HepG2 (cell line): ENCODE results near the gene EFCAB8. TPM values are rescaled to one million over a fixed set of nuclear protein-coding genes. Genes with fewer than 3 reads are reported as not detected.

Source experiments
- CREB1 ChIP-seq, 2 experiments: fragments of 450-650 bp in 1 of 2; IDR thresholded peaks; 2 replicates each; pipeline ENCODE4 v1.6.1; 2016 to 2017; ENCODE audit warnings: control low read depth in 1 of 2, mild to moderate bottlenecking in 1 of 2, missing compliant biosample characterization in 1 of 2, missing genetic modification characterization in 1 of 2
- FOXM1 ChIP-seq: sonication (generic); formaldehyde crosslinking; IDR thresholded peaks from 2 replicates; pipeline ENCODE4 v1.5.0; 2020; ENCODE audit warnings: missing genetic modification reagents
- FOXP1 ChIP-seq, 2 experiments: fragments of 450-650 bp in 1 of 2; IDR thresholded peaks; 2 replicates each; pipeline ENCODE4 v1.6.1; 2017 to 2018; ENCODE audit warnings: antibody characterized with exemption in 1 of 2
- HDAC2 ChIP-seq: sonication (generic); formaldehyde crosslinking; IDR thresholded peaks from 2 replicates; pipeline ENCODE4 v1.4.0; 2020; ENCODE audit warnings: missing genetic modification reagents
- HNRNPUL1 ChIP-seq: fragments of 200-400 bp; formaldehyde crosslinking; IDR thresholded peaks from 2 replicates; pipeline ENCODE4 v1.6.1; 2017; ENCODE audit warnings: low read depth, mild to moderate bottlenecking, low read length, moderate library complexity
- JUNB ChIP-seq: sonication (generic); formaldehyde crosslinking; IDR thresholded peaks from 2 replicates; pipeline ENCODE4 v1.8.0; 2022; ENCODE audit warnings: missing genetic modification reagents, mild to moderate bottlenecking, borderline replicate concordance
- MIXL1 ChIP-seq: IDR thresholded peaks from 2 replicates; pipeline ENCODE4 v1.6.1; 2016
- NFYC ChIP-seq: IDR thresholded peaks from 2 replicates; pipeline ENCODE4 v1.6.1; 2016; ENCODE audit warnings: missing genetic modification reagents, missing compliant biosample characterization
- RCOR2 ChIP-seq: IDR thresholded peaks from 2 replicates; pipeline ENCODE4 v1.6.1; 2016; ENCODE audit warnings: missing biosample characterization, missing genetic modification reagents
- RNF2 ChIP-seq: fragments of 450-650 bp; conservative IDR thresholded peaks from 2 replicates; pipeline ENCODE4 v1.6.1; 2016; ENCODE audit warnings: low read depth
- TAF1 ChIP-seq: sonication (generic); formaldehyde crosslinking; IDR thresholded peaks from 2 replicates; pipeline ENCODE4 v1.4.0; 2020; ENCODE audit warnings: missing genetic modification reagents
- ZFP36L2 ChIP-seq: sonication (generic); formaldehyde crosslinking; IDR thresholded peaks from 2 replicates; pipeline ENCODE4 v1.4.0; 2020; ENCODE audit warnings: missing genetic modification reagents
- ZFP90 ChIP-seq: sonication (generic); formaldehyde crosslinking; IDR thresholded peaks from 2 replicates; pipeline ENCODE4 v1.8.0; 2022; ENCODE audit warnings: missing genetic modification reagents, mild to moderate bottlenecking, inconsistent platforms, borderline replicate concordance
- ZFY ChIP-seq: sonication (generic); formaldehyde crosslinking; IDR thresholded peaks from 2 replicates; pipeline ENCODE4 v1.4.0; 2020; ENCODE audit warnings: missing genetic modification reagents
- ZNF879 ChIP-seq: sonication (generic); formaldehyde crosslinking; IDR thresholded peaks from 2 replicates; pipeline ENCODE4 v1.8.1; 2023; ENCODE audit warnings: missing genetic modification reagents
- ZSCAN21 ChIP-seq: sonication (generic); formaldehyde crosslinking; IDR thresholded peaks from 2 replicates; pipeline ENCODE4 v1.8.0; 2022; ENCODE audit warnings: mild to moderate bottlenecking, missing genetic modification reagents, moderate library complexity, borderline replicate concordance
- polyA plus RNA-seq, 8 experiments: library from polyadenylated mRNA; depleted of rRNA in 3 of 8; stranded (reverse) in 7 of 8; unstranded in 1 of 8; fragments of >200 nt; fragmentation: Illumina TruSeq in 4 of 8; extraction: Trizol in 4 of 8; gene quantifications; 2 replicates each; pipeline versions ENCODE4 v1.2.1 to v1.2.3, GENCODE V29; 2011 to 2016; ENCODE audit warnings: low read depth in 4 of 8, missing spikeins in 1 of 8, mixed read lengths in 1 of 8; ENCODE audit not compliant: insufficient read depth in 1 of 8
- total RNA-seq, 5 experiments: library from RNA; depleted of rRNA; stranded (reverse); fragments of >200 nt; fragmentation: Illumina TruSeq; extraction: Trizol; gene quantifications; 2 replicates each; pipeline ENCODE4 v1.2.3, GENCODE V29; 2016; ENCODE audit warnings: low read depth in 1 of 5
- TF ChIP-seq, protein P1 (sequence below): sonication (generic); formaldehyde crosslinking; IDR thresholded peaks from 2 replicates; pipeline ENCODE4 v1.4.0; 2020; ENCODE audit warnings: missing genetic modification reagents, borderline replicate concordance
- TF ChIP-seq, protein P2 (sequence below): sonication (generic); formaldehyde crosslinking; conservative IDR thresholded peaks from 2 replicates; pipeline ENCODE4 v1.4.0; 2020; ENCODE audit warnings: missing genetic modification reagents
- TF ChIP-seq, protein P3 (sequence below): sonication (generic); formaldehyde crosslinking; IDR thresholded peaks from 2 replicates; pipeline ENCODE4 v1.8.1; 2023; ENCODE audit warnings: mild to moderate bottlenecking, missing genetic modification reagents
- TF ChIP-seq, protein P4 (sequence below): sonication (generic); formaldehyde crosslinking; IDR thresholded peaks from 2 replicates; pipeline ENCODE4 v1.4.0; 2020; ENCODE audit warnings: mild to moderate bottlenecking, low read depth, missing genetic modification reagents
- TF ChIP-seq, protein P5 (sequence below): IDR thresholded peaks from 2 replicates; pipeline ENCODE4 v1.6.1; 2016; ENCODE audit warnings: missing genetic modification reagents, missing compliant biosample characterization

EFCAB8 gene
- total and polyA plus RNA-seq, 2 of the 13 experiments (the other 11 are each of a cell fraction or from before 2014, with no cell fraction given) = 0.15 to 0.22 TPM

DNA sequence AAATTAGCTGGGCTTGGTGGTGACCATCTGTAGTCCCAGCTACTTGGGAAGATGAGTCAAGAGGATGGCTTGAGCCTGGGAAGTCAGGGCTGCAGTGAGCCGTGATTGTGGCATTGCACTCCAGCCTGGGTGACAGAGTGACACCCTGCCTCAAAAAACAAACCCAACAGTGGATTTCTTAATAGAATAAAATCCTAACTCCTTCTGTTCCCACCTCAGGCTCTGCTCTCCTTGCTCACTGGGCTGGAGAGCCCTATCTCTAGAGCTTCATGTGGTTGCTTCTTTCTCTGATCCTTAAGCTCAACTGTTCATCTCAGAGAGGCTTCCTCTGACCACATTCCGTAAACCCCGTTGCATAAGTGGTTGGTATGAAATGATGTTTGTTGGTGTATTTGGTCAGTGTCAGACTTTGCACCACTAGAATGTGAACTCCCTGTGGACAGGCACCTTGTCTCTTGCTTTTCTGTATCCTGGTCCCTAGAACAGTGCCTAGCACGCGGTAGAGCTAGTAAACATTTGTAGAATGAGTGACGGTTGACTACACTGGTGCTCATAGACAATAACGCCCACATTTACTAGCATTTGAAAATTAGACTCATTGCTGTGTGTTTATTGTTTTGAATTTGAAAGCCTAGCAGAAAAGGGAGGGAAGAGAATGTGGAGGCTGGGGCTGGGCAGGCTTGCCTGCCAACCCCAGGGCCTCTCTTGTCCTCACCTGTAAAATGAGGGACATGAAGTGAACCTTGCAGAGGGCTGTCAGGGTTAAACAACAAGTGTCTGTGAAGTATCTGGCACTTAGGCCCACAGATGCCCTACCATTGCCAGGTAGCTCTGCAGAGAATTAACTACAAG is 34.8 kb upstream of the EFCAB8 start (continued):
- TF ChIP-seq CREB1 (IDR thresholded peaks at IDR 0.05) (no peak), CREB1 (CRISPR knock-in tag; IDR thresholded peaks at IDR 0.05) (no peak), ZSCAN21 (CRISPR knock-in tag) (no peak), NFYC (CRISPR knock-in tag) (0 out of 2 replicates have a peak, but pooled peaks have one; percentile 9), MIXL1 (CRISPR knock-in tag) (no peak), HDAC2 (CRISPR knock-in tag) (peak; percentile 88), ZNF879 (CRISPR knock-in tag) (no peak), ZFP90 (CRISPR knock-in tag) (no peak), ZFP36L2 (CRISPR knock-in tag) (no peak), ZFY (CRISPR knock-in tag) (no peak), FOXM1 (CRISPR knock-in tag) (no peak), RCOR2 (CRISPR knock-in tag) (peak; percentile 95), HNRNPUL1 (no peak), TAF1 (CRISPR knock-in tag) (no peak), JUNB (CRISPR knock-in tag) (no peak), FOXP1 (IDR thresholded peaks at IDR 0.05) (no peak), FOXP1 (CRISPR knock-in tag; IDR thresholded peaks at IDR 0.05) (peak; percentile 66), RNF2 (no peak)
- TF ChIP-seq, protein P1, sequence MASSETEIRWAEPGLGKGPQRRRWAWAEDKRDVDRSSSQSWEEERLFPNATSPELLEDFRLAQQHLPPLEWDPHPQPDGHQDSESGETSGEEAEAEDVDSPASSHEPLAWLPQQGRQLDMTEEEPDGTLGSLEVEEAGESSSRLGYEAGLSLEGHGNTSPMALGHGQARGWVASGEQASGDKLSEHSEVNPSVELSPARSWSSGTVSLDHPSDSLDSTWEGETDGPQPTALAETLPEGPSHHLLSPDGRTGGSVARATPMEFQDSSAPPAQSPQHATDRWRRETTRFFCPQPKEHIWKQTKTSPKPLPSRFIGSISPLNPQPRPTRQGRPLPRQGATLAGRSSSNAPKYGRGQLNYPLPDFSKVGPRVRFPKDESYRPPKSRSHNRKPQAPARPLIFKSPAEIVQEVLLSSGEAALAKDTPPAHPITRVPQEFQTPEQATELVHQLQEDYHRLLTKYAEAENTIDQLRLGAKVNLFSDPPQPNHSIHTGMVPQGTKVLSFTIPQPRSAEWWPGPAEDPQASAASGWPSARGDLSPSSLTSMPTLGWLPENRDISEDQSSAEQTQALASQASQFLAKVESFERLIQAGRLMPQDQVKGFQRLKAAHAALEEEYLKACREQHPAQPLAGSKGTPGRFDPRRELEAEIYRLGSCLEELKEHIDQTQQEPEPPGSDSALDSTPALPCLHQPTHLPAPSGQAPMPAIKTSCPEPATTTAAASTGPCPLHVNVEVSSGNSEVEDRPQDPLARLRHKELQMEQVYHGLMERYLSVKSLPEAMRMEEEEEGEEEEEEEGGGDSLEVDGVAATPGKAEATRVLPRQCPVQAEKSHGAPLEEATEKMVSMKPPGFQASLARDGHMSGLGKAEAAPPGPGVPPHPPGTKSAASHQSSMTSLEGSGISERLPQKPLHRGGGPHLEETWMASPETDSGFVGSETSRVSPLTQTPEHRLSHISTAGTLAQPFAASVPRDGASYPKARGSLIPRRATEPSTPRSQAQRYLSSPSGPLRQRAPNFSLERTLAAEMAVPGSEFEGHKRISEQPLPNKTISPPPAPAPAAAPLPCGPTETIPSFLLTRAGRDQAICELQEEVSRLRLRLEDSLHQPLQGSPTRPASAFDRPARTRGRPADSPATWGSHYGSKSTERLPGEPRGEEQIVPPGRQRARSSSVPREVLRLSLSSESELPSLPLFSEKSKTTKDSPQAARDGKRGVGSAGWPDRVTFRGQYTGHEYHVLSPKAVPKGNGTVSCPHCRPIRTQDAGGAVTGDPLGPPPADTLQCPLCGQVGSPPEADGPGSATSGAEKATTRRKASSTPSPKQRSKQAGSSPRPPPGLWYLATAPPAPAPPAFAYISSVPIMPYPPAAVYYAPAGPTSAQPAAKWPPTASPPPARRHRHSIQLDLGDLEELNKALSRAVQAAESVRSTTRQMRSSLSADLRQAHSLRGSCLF (CRISPR knock-in tag) = no peak
- TF ChIP-seq, protein P2, sequence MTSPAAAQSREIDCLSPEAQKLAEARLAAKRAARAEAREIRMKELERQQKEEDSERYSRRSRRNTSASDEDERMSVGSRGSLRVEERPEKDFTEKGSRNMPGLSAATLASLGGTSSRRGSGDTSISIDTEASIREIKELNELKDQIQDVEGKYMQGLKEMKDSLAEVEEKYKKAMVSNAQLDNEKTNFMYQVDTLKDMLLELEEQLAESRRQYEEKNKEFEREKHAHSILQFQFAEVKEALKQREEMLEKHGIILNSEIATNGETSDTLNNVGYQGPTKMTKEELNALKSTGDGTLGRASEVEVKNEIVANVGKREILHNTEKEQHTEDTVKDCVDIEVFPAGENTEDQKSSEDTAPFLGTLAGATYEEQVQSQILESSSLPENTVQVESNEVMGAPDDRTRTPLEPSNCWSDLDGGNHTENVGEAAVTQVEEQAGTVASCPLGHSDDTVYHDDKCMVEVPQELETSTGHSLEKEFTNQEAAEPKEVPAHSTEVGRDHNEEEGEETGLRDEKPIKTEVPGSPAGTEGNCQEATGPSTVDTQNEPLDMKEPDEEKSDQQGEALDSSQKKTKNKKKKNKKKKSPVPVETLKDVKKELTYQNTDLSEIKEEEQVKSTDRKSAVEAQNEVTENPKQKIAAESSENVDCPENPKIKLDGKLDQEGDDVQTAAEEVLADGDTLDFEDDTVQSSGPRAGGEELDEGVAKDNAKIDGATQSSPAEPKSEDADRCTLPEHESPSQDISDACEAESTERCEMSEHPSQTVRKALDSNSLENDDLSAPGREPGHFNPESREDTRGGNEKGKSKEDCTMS (CRISPR knock-in tag) = no peak
- TF ChIP-seq, protein P3, sequence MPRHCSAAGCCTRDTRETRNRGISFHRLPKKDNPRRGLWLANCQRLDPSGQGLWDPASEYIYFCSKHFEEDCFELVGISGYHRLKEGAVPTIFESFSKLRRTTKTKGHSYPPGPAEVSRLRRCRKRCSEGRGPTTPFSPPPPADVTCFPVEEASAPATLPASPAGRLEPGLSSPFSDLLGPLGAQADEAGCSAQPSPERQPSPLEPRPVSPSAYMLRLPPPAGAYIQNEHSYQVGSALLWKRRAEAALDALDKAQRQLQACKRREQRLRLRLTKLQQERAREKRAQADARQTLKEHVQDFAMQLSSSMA (CRISPR knock-in tag) = 0 out of 2 replicates have a peak, but pooled peaks have one; percentile 2
- TF ChIP-seq, protein P4, sequence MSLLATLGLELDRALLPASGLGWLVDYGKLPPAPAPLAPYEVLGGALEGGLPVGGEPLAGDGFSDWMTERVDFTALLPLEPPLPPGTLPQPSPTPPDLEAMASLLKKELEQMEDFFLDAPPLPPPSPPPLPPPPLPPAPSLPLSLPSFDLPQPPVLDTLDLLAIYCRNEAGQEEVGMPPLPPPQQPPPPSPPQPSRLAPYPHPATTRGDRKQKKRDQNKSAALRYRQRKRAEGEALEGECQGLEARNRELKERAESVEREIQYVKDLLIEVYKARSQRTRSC (CRISPR knock-in tag) = 0 out of 2 replicates have a peak, but pooled peaks have one; percentile 38
- TF ChIP-seq, protein P5, sequence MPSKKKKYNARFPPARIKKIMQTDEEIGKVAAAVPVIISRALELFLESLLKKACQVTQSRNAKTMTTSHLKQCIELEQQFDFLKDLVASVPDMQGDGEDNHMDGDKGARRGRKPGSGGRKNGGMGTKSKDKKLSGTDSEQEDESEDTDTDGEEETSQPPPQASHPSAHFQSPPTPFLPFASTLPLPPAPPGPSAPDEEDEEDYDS (CRISPR knock-in tag) = no peak
